Vagina (tissue), 2 donors: ENCODE results near the gene HSPH1. TPM values are rescaled to one million over a fixed set of nuclear protein-coding genes. Genes with fewer than 3 reads are reported as not detected.

Source experiments
- DNase-seq, 2 donors: peaks; one replicate each; pipeline ENCODE4 v3.0.0-alpha.2; 2017; ENCODE audit errors: extremely low spot score in 2 of 2
- H3K27ac ChIP-seq: fragments of 200-600 bp; sonication (generic); one replicate; pipeline ENCODE4 v1.5.1; 2019
- H3K27me3 ChIP-seq: fragments of 200-600 bp; sonication (generic); one replicate; pipeline ENCODE4 v1.5.1; 2019
- H3K36me3 ChIP-seq, 2 donors: fragments of 200-600 bp; sonication (generic); one replicate each; pipeline ENCODE4 v1.5.1; 2017 to 2019
- H3K4me1 ChIP-seq: fragments of 200-600 bp; sonication (generic); one replicate; pipeline ENCODE4 v1.5.1; 2019
- H3K4me3 ChIP-seq, 2 donors: fragments of 200-600 bp; sonication (generic); 1 replicate in 1 of 2; 2 replicates in 1 of 2; pipeline ENCODE4 v1.5.1; 2016 to 2019
- H3K9me3 ChIP-seq: fragments of 200-600 bp; sonication (generic); one replicate; pipeline ENCODE4 v1.5.1; 2019
- CTCF ChIP-seq, 3 experiments: fragments of 450-650 bp in 2 of 3; fragments of 200-600 bp in 1 of 3; sonication (generic) in 1 of 3; IDR thresholded peaks; one replicate each; pipeline ENCODE4 v1.5.1; 2017 to 2019; ENCODE audit warnings: antibody characterized with exemption in 3 of 3, mild to moderate bottlenecking in 2 of 3, moderate library complexity in 2 of 3
- POLR2A ChIP-seq, 2 donors: fragments of 450-650 bp; IDR thresholded peaks; one replicate each; pipeline ENCODE4 v1.6.1; 2017; ENCODE audit warnings: antibody characterized with exemption in 2 of 2, mild to moderate bottlenecking in 2 of 2, moderate library complexity in 2 of 2
- POLR2AphosphoS5 ChIP-seq, 2 donors: sonication (generic); formaldehyde crosslinking; IDR thresholded peaks; one replicate each; pipeline ENCODE4 v1.9.0; 2017; ENCODE audit warnings: antibody characterized with exemption in 2 of 2, mild to moderate bottlenecking in 2 of 2, low read depth in 1 of 2; ENCODE audit not compliant: insufficient read depth in 1 of 2
- intact Hi-C: fragments of 100-400 bp; cut with DNase I; formaldehyde crosslinking; loops from one replicate; pipeline ENCODE4 v1.15.1; 2023
- total RNA-seq: library from RNA; depleted of rRNA; stranded (reverse); fragments of >200 nt; gene quantifications from one replicate; pipeline ENCODE4 v1.2.3, GENCODE V29; 2016

The HSPH1 gene
- total RNA-seq, 1 donor from 2014 or later = 75.4 TPM

- H3K36me3 ChIP-seq = peaks cover 0 to 65% of the 10 kb centered on the region in 2 donors
These were observed 23.2 kb downstream of the HSPH1 start for GRCh38 chr13:31138515-31138914.

DNA sequence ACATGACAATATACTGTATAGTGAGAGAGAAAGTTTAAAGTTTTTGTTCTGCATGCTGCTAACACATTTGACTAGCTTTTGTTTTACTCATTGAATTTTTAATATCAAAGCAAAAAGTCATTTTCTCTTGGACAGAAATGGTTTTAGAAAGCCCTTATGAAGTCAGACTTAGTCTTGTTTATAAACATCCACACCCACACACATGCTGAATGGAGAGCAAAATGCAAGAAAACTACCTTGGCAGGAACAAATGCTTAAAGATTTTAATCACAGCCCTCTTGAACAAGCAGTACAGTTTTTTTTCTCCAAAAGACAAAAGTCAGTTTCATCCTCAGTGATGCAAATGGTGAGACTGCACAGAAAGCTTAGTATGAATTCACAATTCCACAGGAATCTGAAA is 25.0 kb downstream of the HSPH1 start:
- Histone ChIP-seq H3K9me3 (no peaks in the 10 kb centered on the region), H3K27me3 (no peaks in the 10 kb centered on the region), H3K4me1 (no peaks in the 10 kb centered on the region), H3K4me3 (no peak overlapping the region), H3K27ac (no peak overlapping the region), H3K36me3 (peaks cover 0 to 47% of the 10 kb centered on the region in 2 donors)
- no peak for DNase-seq
- TF ChIP-seq CTCF (IDR thresholded peaks at IDR 0.05) (no peak), POLR2A (IDR thresholded peaks at IDR 0.05) (no peak), POLR2AphosphoS5 (IDR thresholded peaks at IDR 0.05; ENCODE audit: insufficient read depth in 1 of 2, low read depth in 1 of 2) (no peak)
- intact Hi-C loops = no loop called here

More at GRCh38 chr13:31138515-31138914, 23.2 kb downstream of the HSPH1 start:
- Histone ChIP-seq H3K9me3 (no peaks in the 10 kb centered on the region), H3K27ac (no peak overlapping the region), H3K27me3 (no peaks in the 10 kb centered on the region), H3K4me1 (no peaks in the 10 kb centered on the region), H3K4me3 (no peak overlapping the region)
- no peak for TF ChIP-seq CTCF (IDR thresholded peaks at IDR 0.05)
- no peak for DNase-seq
- intact Hi-C loops = no loop called here

- DNase-seq = no peak
- Histone ChIP-seq H3K4me3 (no peak overlapping the region), H3K36me3 (peaks cover 0 to 30% of the 10 kb centered on the region in 2 donors), H3K4me1 (no peaks in the 10 kb centered on the region), H3K27ac (no peak overlapping the region), H3K27me3 (no peaks in the 10 kb centered on the region), H3K9me3 (no peaks in the 10 kb centered on the region)
- intact Hi-C loops = no loop called here
- TF ChIP-seq POLR2AphosphoS5 (IDR thresholded peaks at IDR 0.05; ENCODE audit: insufficient read depth in 1 of 2, low read depth in 1 of 2) = no peak
These were observed 27.5 kb downstream of the HSPH1 start for GRCh38 chr13:31134039-31134711.

DNA sequence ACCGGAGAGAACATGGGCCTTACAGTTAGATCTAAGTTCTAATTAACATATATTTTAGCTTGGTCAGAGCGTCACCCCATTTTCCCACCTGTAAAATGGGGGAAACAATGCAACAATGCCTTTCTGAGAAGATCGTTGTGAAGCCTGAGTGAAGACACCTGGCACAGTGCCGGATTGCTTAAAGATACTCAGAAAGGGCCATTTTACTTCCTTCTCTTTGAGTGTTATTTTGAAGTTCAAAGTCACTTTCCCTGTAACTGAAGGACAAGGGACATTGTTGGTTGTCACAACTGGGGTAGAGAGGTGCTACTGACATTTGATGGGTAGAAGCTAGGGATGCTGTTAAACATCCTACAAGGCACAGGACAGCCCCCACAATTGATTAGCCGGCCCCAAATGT is 28.1 kb downstream of the HSPH1 start:
- intact Hi-C loops = no loop called here
- Histone ChIP-seq H3K27me3 (no peaks in the 10 kb centered on the region), H3K27ac (no peak overlapping the region), H3K4me3 (no peak overlapping the region), H3K9me3 (no peaks in the 10 kb centered on the region), H3K36me3 (peaks cover 0 to 24% of the 10 kb centered on the region in 2 donors), H3K4me1 (no peaks in the 10 kb centered on the region)
- no peak for DNase-seq
- TF ChIP-seq POLR2A (IDR thresholded peaks at IDR 0.05) = no peak
- no peak for TF ChIP-seq CTCF (IDR thresholded peaks at IDR 0.05)
- TF ChIP-seq POLR2AphosphoS5 (IDR thresholded peaks at IDR 0.05; ENCODE audit: insufficient read depth in 1 of 2, low read depth in 1 of 2) = no peak

DNA sequence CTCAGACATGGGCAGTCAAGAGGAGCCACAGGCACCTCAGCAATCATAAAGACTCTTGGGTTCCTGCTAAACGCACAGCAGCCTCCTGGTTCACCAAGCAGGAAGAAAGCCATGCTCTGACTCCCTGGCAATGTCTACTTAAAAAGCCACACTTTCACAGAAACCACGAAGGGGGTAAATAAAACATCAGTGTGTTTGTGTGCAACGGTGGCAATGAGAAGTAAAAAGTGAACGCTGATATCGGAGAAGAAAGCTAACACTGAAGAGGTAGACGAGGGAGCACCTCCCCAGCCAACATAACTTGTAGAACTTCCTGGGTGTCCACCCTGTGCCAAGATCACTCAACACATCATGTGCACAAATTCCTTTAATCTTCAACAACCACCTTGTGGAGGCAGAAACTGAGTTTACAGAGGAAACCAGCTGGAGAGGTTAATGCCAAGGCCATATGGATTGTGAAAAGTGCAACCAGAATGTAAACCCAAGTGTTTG is 30.2 kb downstream of the HSPH1 start:
- Histone ChIP-seq H3K36me3 (peaks cover 0 to 4% of the 10 kb centered on the region in 2 donors), H3K4me3 (no peak overlapping the region), H3K27ac (no peak overlapping the region), H3K4me1 (no peaks in the 10 kb centered on the region), H3K27me3 (no peaks in the 10 kb centered on the region), H3K9me3 (no peaks in the 10 kb centered on the region)
- no peak for DNase-seq
- intact Hi-C loops = no loop called here
- TF ChIP-seq POLR2AphosphoS5 (IDR thresholded peaks at IDR 0.05; ENCODE audit: insufficient read depth in 1 of 2, low read depth in 1 of 2) = no peak

- DNase-seq = no peak
- H3K4me3 ChIP-seq = no peak overlapping the region
- intact Hi-C loops = no loop called here
- no peak overlapping the region for H3K27ac ChIP-seq
- no peaks in the 10 kb centered on the region for H3K4me1 ChIP-seq
- no peaks in the 10 kb centered on the region for H3K36me3 ChIP-seq
- no peaks in the 10 kb centered on the region for H3K27me3 ChIP-seq
- H3K9me3 ChIP-seq = no peaks in the 10 kb centered on the region
- no peak for TF ChIP-seq POLR2AphosphoS5 (IDR thresholded peaks at IDR 0.05; ENCODE audit: insufficient read depth in 1 of 2, low read depth in 1 of 2)
- TF ChIP-seq POLR2A (IDR thresholded peaks at IDR 0.05) = no peak
- no peak for TF ChIP-seq CTCF (IDR thresholded peaks at IDR 0.05)
These were observed 32.3 kb downstream of the HSPH1 start for GRCh38 chr13:31129419-31129818.
